Activated CD4-positive, alpha-beta T cell treated with anti-CD3 and anti-CD28 coated beads, Interleukin-2, amount 10 ng/mL, durations not matched to agents 7 days and 5 days (primary cell): ENCODE measurements around the gene PRX. TPM values are rescaled to one million over a fixed set of nuclear protein-coding genes. Genes with fewer than 3 reads are reported as not detected.
A peak's percentile ranks its signal among the peaks of the same experiment; 100 is the strongest.
"Not testable (repeated sequence)": the region's sequence is repeated elsewhere in the genome, so short reads cannot be mapped to it uniquely, and the experiment has no call there.

Experiments used
- CTCF ChIA-PET: fragments of 350-600 bp; sonication (Branson Sonifier 250); formaldehyde crosslinking; loops from one replicate; lab custom pipeline; 2021; ENCODE audit warnings: antibody characterized with exemption; lab: Charles Lee
- POLR2A ChIA-PET: fragments of 350-600 bp; sonication (Branson Sonifier 250); formaldehyde crosslinking; loops from one replicate; lab custom pipeline; 2021; ENCODE audit warnings: antibody characterized with exemption; lab: Charles Lee
- DNase-seq: peaks from one replicate; pipeline ENCODE4 v3.0.0-alpha.2; 2020
- H3K27ac Mint-ChIP-seq: one replicate; pipeline ENCODE4 v1.8.0; 2021; ENCODE audit warnings: mild to moderate bottlenecking, moderate library complexity, mixed read lengths
- H3K27me3 Mint-ChIP-seq: one replicate; pipeline ENCODE4 v1.8.0; 2021; ENCODE audit warnings: mixed read lengths
- H3K36me3 Mint-ChIP-seq: one replicate; pipeline ENCODE4 v1.8.0; 2021; ENCODE audit warnings: low read depth, mixed read lengths
- H3K4me1 Mint-ChIP-seq: one replicate; pipeline ENCODE4 v1.8.0; 2021; ENCODE audit warnings: mixed read lengths
- H3K4me3 Mint-ChIP-seq: one replicate; pipeline ENCODE4 v1.8.0; 2021; ENCODE audit warnings: mild to moderate bottlenecking, moderate library complexity, mixed read lengths
- H3K9me3 Mint-ChIP-seq: one replicate; pipeline ENCODE4 v1.8.0; 2021; ENCODE audit warnings: mixed read lengths
- total RNA-seq, 2 experiments: library from RNA; stranded (reverse); gene quantifications; one replicate each; pipeline ENCODE4 v1.2.3, GENCODE V29; 2021

Gene PRX
- total RNA-seq, 2 experiments from 2014 or later = 0.75 to 0.94 TPM

DNA sequence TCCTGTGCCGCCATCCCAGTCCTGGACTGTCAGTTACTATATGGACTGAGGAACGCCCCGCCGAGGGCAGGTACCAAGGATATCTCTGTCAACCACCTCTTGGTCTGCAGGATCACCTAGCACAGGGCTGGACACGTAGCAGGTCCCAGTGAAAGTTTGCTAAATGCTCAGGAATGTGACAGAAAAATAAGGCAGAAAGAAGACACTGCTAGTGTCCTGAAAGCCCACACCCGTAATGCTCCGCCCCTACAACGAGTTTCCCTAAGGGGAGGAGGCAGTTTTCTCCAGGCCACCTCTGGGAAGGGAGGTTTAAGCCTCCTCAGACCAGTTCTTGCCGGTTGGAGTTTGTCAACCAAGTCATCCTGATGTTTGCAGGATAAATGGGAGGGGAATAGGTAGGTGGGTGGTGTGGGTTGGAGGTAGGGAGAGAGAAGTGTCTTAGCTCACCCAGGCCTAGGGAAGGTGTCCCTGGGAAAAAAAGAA lies 32.6 kb upstream of the PRX start:
- POLR2A ChIA-PET = no interaction called here
- CTCF ChIA-PET = interaction anchor here (0.6 to 1.3 kb wide), 2 partner anchors 9 to 20 kb away, joined by 3 to 4 read pairs; partner anchors contain the start of gene BLVRB
- no peak overlapping the region for H3K27ac Mint-ChIP-seq
- peaks cover 19% of the 10 kb centered on the region for H3K4me1 Mint-ChIP-seq
- H3K27me3 Mint-ChIP-seq = no peaks in the 10 kb centered on the region
- H3K36me3 Mint-ChIP-seq = peaks cover 8% of the 10 kb centered on the region
- H3K4me3 Mint-ChIP-seq = peak overlapping the region; percentile 41
- no peak for DNase-seq
- H3K9me3 Mint-ChIP-seq = no peaks in the 10 kb centered on the region

DNA sequence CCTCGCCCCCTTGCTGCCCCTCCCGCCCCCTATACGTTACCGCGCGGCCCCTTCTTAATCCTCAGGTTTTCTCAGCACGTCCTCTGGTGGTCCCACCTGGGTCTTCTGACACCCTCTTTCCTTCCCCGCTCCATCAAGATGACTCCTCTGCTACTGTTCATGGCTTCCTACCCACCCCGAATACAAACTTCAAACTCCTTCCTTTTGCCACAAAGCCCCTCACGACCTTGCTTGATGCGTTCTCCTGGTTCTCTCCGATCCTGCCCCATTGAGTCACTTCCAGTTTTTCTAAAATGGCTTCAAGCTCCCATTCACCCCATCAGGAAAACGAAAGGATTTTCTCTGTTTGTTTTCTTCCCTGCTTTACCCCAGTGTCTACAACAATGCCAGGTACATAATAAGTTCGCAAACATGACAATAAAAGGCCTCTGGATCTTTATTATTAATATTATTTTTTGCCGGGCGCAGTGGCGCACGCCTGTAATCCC lies 31.7 kb upstream of the PRX start:
- Mint-ChIP-seq H3K9me3 (no peaks in the 10 kb centered on the region), H3K27ac (peak overlapping the region; percentile 96), H3K36me3 (peaks cover 12% of the 10 kb centered on the region), H3K27me3 (no peaks in the 10 kb centered on the region), H3K4me1 (peaks cover 19% of the 10 kb centered on the region), H3K4me3 (peak overlapping the region; percentile 97)
- ChIA-PET CTCF (no interaction called here), POLR2A (no interaction called here)
- DNase-seq = no peak

DNA sequence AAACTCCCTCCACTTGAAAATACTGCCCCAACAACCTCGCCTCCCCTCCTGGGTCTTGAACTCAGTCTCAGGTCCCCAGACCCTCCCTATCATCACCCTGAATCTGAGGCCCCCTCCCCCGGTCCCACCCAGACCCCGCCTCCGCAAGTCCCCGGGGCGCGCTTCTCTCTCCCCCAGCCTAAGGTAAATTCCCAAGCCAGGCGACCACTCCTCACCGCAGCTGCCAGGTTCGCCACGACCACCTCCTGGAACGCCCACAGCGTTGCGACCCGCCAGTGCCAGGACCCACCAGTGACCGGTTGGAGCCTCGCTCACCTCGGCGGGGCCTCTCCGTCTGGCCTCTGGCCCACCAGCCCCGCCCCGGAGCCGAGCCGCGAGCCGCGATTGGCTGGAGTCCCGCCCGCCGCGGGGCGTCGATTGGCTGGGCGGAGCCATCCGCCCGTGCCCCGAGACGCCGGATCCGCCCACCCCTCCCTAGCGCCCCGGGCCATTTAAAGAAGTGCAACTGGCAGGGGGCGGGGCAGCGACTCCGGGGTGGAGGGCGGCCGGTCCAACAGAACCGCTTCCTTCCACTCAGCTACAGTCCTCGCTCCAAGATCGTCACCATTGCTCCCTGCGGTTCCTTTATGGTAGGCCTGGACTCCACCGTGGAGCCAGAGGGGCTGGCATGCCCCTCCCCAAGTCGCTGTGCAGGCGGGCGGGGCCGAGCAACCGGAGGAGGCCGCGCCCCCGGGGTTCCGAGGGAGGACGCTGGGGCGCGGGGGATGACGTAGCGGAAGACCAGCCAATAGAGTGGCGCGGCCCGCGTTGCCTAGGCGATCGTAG lies 31.0 kb upstream of the PRX start, which contains the start of gene SERTAD3:
TSS of gene SERTAD3 (minus strand) at position 336 of the 825 bp plus-strand sequence. CDS start 2,255 bp downstream, outside the sequence.
- no peaks in the 10 kb centered on the region for H3K27me3 Mint-ChIP-seq
- no peaks in the 10 kb centered on the region for H3K9me3 Mint-ChIP-seq
- H3K4me3 Mint-ChIP-seq = peak within 1 kb of the TSS; percentile 97
- peaks cover 9% of the 10 kb centered on the region for H3K36me3 Mint-ChIP-seq
- peak within 1 kb of the TSS; percentile 96 for H3K27ac Mint-ChIP-seq
- ChIA-PET POLR2A (no interaction called here), CTCF (interaction anchor here (2.4 to 3.1 kb wide), 3 partner anchors 18 to 23 kb away, joined by 7 to 16 read pairs (median 14); partner anchors contain the start of genes BLVRB, SERTAD1 and SPTBN4)
- peak; percentile 97 for DNase-seq
- H3K4me1 Mint-ChIP-seq = peaks cover 19% of the 10 kb centered on the region

DNA sequence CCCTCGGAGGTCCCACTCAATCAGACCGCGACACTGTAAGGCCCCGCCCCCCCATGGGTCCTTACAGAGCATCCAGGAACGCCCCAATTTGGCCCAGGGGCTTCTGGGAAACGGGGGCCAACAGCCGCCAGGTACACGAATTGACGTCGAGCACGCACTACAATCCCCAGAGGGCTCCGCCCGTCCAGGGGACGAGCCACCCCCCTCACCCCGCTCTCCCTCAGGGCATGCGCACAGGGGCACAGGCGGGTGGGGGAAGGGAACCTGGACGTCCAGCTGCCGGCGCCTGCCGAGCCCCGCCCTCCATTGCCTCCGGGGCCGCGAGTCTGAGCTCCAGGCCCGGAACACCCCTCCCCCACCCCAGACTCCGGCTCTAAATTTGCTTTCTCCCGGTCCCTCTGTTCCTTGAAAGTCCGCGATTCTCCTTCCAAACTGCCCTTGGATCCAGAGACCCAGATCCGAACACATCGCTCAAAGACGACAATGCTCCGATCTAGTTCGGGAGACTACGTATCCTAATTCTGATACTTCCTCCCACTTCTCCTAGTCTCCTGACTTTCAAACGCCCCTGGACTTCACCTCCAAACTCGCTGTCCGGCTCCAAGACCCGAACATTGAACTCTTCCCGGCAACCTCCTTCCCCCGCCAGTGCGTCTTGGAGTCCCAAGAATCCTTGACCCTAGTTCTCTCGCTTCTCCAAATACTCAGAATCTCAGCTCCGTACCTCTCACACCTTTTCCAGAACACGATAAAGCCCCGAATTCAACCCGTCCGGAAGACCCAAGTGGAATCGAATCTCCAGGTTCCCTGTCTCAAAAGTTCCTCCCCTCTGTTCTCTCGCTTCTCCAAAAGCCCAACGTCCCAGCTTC lies 30.2 kb upstream of the PRX start:
- no peaks in the 10 kb centered on the region for H3K27me3 Mint-ChIP-seq
- H3K27ac Mint-ChIP-seq = peak overlapping the region; percentile 96
- H3K9me3 Mint-ChIP-seq = no peaks in the 10 kb centered on the region
- peaks cover 19% of the 10 kb centered on the region for H3K4me1 Mint-ChIP-seq
- DNase-seq = peak; percentile 100
- ChIA-PET CTCF (interaction anchor here (0.6 to 3.1 kb wide), 11 partner anchors 10 to 1013 kb away, joined by 3 to 16 read pairs (median 3); partner anchors contain the start of genes BLVRB, SERTAD1 and SPTBN4), POLR2A (interaction anchor here (0.6 kb wide), 1 partner anchor 854 kb away, joined by 3 read pairs; no protein-coding TSS in a partner anchor)
- H3K36me3 Mint-ChIP-seq = peaks cover 9% of the 10 kb centered on the region
- peak overlapping the region; percentile 97 for H3K4me3 Mint-ChIP-seq

DNA sequence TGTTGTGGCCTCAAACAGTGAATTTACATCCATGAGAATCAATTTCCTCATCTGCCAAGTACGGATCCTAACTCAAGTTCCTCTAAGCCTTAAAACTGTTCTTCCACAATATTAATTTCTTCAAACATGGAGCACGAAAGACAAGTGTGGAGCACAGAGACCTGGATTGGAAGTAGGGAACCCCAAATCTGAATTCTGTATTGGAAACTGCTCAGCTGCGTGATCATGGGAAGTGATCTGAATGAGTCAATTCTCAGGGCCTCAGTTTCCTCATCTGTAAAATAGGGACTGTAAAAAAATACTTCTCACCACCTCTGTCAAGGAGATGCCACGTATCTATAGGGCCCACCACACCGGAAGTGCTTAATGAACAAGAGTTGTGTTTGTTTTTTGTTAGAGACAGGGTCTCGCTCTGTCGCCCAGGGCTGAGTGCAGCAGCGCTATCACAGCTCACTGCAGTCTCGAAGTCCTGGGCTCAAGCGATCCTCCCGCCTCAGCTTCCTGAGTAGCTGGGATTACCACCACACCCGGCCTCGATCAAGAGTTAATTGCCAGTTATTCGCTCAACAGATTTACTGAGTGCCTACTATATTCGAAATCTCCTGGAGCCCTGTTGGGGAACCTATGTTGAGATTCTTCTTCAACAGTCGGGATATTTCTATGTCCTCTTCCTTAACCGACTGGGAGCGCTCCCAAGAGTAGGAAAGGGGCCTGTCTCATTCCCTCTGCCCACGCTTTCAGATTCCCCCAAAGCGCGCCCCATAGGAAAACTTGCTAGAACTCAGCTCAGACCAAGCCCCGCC lies 29.4 kb upstream of the PRX start:
- H3K27me3 Mint-ChIP-seq = no peaks in the 10 kb centered on the region
- CTCF ChIA-PET = interaction anchor here (0.6 to 3.1 kb wide), 10 partner anchors 9 to 192 kb away, joined by 3 to 16 read pairs (median 3); partner anchors contain the start of genes BLVRB, SERTAD1 and SPTBN4
- POLR2A ChIA-PET = interaction anchor here (0.6 kb wide), 1 partner anchor 855 kb away, joined by 3 read pairs; no protein-coding TSS in a partner anchor
- peak overlapping the region; percentile 97 for H3K4me3 Mint-ChIP-seq
- H3K9me3 Mint-ChIP-seq = no peaks in the 10 kb centered on the region
- H3K36me3 Mint-ChIP-seq = peaks cover 9% of the 10 kb centered on the region
- H3K27ac Mint-ChIP-seq = peak overlapping the region; percentile 96
- DNase-seq = no peak
- H3K4me1 Mint-ChIP-seq = peaks cover 19% of the 10 kb centered on the region

DNA sequence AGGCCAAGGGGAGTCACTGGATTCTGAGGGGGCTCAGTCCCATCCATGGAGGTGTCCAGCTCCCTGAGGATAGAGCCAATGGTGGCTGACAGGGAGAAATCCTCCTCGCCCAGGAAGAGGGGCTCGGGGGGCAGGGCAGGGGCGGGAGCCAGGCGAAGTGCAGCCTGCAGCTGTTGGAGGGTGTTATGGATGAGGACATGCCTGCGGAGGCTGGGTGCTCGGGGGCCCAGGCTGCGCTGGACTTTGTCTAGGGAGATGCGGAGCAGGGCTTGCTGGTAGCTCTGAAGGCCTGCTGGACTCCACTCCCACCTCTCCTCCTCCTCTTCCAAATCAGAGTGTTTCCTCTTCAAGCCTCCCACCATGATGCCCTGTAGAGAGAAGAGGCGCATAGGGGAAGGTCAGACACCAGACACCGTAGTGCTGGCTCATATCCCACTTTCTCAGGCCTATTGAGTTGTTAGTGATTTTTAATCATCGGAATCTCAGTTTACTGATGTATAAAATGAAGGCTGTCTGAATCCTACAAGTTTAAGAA lies 28.6 kb upstream of the PRX start:
- Mint-ChIP-seq H3K4me3 (peak overlapping the region; percentile 97), H3K27me3 (no peaks in the 10 kb centered on the region), H3K4me1 (peaks cover 19% of the 10 kb centered on the region), H3K36me3 (peaks cover 9% of the 10 kb centered on the region), H3K9me3 (no peaks in the 10 kb centered on the region), H3K27ac (peak overlapping the region; percentile 96)
- no peak for DNase-seq
- ChIA-PET CTCF (interaction anchor here (0.5 to 3.1 kb wide), 5 partner anchors 9 to 213 kb away, joined by 3 to 16 read pairs (median 7); partner anchors contain the start of genes BLVRB, SERTAD1 and SPTBN4), POLR2A (no interaction called here)

DNA sequence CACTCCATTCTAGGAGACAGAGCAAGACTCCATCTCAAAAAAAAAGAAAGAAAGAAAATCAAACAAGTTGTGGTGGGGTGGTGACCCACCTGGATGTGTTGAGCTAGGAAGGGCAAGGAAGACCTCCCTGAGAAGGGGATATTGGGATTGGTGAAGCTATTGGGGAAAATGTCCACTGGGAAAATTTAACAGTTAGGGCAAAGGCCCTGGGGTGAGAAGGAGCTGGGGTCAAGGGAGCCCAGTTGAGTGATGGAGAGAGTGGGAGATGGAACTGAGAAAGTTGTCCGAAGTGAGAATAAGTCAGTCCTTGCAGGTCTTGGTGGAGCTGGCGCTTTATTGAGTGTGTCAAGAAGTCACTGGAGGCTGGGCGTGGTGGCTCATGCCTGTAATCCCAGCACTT lies 25.1 kb upstream of the PRX start:
- Mint-ChIP-seq H3K9me3 (no peaks in the 10 kb centered on the region), H3K4me3 (no peak overlapping the region), H3K27me3 (no peaks in the 10 kb centered on the region), H3K4me1 (peaks cover 21% of the 10 kb centered on the region), H3K36me3 (peaks cover 8% of the 10 kb centered on the region), H3K27ac (no peak overlapping the region)
- ChIA-PET POLR2A (no interaction called here), CTCF (interaction anchor here (0.6 to 3.9 kb wide), 6 partner anchors 12 to 196 kb away, joined by 3 to 20 read pairs (median 4); partner anchors contain the start of genes PLD3 and SERTAD1)
- DNase-seq = no peak

DNA sequence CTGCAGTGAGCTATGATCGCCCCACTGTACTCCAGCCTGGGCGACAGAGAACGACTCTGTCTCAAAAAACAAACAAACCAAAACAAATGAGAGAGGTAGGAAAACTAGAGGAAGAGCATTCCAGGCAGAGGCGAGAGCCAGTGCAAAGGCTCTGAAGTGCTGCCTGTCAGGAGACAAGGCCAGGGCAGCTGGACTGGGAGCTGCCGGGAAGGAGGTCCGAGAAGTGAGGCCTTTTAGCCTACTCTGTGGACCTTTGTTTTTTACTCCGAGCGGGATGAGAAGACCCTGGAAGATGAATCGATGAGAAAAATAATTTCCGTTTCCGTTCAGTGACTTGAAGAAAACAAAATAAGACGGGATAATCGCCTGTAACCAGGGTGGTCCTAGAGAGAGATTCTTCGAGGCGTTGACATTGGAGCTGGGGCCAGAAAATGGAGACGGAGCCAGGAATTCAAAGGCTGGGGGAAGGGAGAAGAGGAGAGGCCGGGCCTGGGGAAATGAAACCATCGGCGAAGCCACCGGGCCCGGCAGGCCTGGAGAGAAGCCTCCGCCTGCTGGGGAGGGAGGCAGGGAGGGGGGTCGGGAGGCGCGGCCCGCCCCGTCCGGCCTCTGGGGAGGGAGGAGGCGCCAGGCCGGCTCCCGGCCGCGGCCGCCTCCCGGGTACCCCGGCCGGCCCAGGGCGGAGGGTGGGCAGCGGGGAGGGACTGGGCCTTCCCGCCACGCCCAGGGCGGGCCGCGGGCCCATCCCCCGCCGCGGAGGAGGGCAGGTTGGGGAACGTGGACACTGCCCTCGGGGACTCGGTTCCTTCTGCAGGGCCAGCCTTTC lies 20.4 kb upstream of the PRX start:
- Mint-ChIP-seq H3K27ac (peak overlapping the region; percentile 99), H3K27me3 (no peaks in the 10 kb centered on the region), H3K9me3 (no peaks in the 10 kb centered on the region), H3K4me3 (peak overlapping the region; percentile 81), H3K36me3 (no peaks in the 10 kb centered on the region), H3K4me1 (peaks cover 14% of the 10 kb centered on the region)
- peak; percentile 66 for DNase-seq
- CTCF ChIA-PET = interaction anchor here (0.8 to 1.9 kb wide), 5 partner anchors 8 to 31 kb away, joined by 3 to 11 read pairs (median 3); no protein-coding TSS in a partner anchor
- POLR2A ChIA-PET = no interaction called here

DNA sequence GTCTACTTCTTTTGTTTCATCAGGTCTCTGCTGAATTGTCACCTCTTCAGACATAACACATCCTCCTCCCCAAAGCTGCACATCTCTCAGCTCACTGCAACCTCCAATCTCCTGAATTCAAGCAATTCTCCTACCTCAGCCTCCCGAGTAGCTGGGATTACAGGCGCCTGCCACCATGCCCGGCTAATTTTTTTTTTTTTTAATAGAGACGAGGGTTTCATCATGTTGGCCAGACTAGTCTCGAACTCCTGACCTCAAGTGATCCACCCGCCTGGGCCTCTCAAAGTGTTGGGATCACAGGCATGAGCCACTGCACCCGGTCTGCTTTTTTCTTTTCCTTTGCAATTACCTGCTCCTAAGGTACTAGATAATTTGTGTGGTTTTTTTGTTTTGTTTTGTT lies 19.6 kb upstream of the PRX start:
- POLR2A ChIA-PET, H3K36me3 Mint-ChIP-seq, DNase-seq, H3K9me3 Mint-ChIP-seq, H3K27me3 Mint-ChIP-seq: not testable (repeated sequence)
- peaks cover 14% of the 10 kb centered on the region for H3K4me1 Mint-ChIP-seq
- peak overlapping the region; percentile 99 for H3K27ac Mint-ChIP-seq
- CTCF ChIA-PET = interaction anchor here (0.6 to 1.9 kb wide), 4 partner anchors 8 to 893 kb away, joined by 3 to 11 read pairs (median 3); no protein-coding TSS in a partner anchor
- peak overlapping the region; percentile 81 for H3K4me3 Mint-ChIP-seq

DNA sequence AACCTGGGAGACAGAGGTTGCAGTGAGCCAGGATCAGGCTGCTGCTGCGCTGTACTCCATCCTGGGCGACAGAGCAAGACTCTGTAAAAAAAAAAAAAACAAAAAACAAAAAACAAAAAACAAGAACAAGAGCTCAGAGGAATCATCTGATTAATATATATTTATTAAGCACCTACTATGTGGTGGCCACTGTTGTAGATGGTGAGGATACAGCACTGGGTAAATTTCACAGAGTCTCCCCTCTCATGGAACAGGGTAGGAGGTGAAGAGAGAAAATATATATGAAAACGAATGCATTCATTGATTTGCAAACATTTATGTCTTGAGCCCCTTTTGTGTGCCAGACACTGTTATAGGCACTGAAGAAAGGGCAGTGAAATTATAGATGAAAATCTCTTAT lies 18.5 kb upstream of the PRX start:
- POLR2A ChIA-PET = no interaction called here
- Mint-ChIP-seq H3K27me3 (no peaks in the 10 kb centered on the region), H3K27ac (no peak overlapping the region), H3K36me3 (no peaks in the 10 kb centered on the region), H3K4me1 (peaks cover 17% of the 10 kb centered on the region), H3K9me3 (no peaks in the 10 kb centered on the region), H3K4me3 (no peak overlapping the region)
- DNase-seq = no peak
- CTCF ChIA-PET = interaction anchor here (0.6 to 2.0 kb wide), 2 partner anchors 34 to 1444 kb away, joined by 5 to 6 read pairs; partner anchors contain the start of gene BLVRB
